Gastrocnemius medialis (tissue), 4 donors: ENCODE measurements around the gene ARHGDIA. TPM values are rescaled to one million over a fixed set of nuclear protein-coding genes. Genes with fewer than 3 reads are reported as not detected.

Source experiments
- ATAC-seq, 2 donors: fragments of 150-250 bp; one replicate each; pipeline ENCODE4 v1.9.1; 2016
- DNase-seq, 2 donors: peaks; one replicate each; pipeline ENCODE4 v3.0.0-alpha.2; 2019
- H3K27ac ChIP-seq, 4 donors: fragments of 200-600 bp; sonication (generic); 1 replicate in 1 of 4; 2 replicates in 3 of 4; pipeline ENCODE4 v1.5.1; 2016 to 2018; ENCODE audit warnings: mild to moderate bottlenecking in 2 of 4, moderate library complexity in 1 of 4
- H3K27me3 ChIP-seq, 3 donors: fragments of 200-600 bp; sonication (generic) in 2 of 3; 1 replicate in 1 of 3; 2 replicates in 2 of 3; pipeline versions ENCODE4 v1.5.1 to v1.6.0; 2016 to 2019; ENCODE audit warnings: mild to moderate bottlenecking in 1 of 3, moderate library complexity in 1 of 3
- H3K36me3 ChIP-seq, 2 donors: fragments of 200-600 bp; sonication (generic) in 1 of 2; one replicate each; pipeline ENCODE4 v1.5.1; 2017 to 2018
- H3K4me1 ChIP-seq, 2 donors: fragments of 200-600 bp; sonication (generic) in 1 of 2; one replicate each; pipeline ENCODE4 v1.5.1; 2016 to 2017; ENCODE audit warnings: mild to moderate bottlenecking in 2 of 2
- H3K4me3 ChIP-seq, 4 donors: fragments of 200-600 bp; sonication (generic) in 3 of 4; 1 replicate in 1 of 4; 2 replicates in 3 of 4; pipeline ENCODE4 v1.5.1; 2016 to 2019; ENCODE audit warnings: mild to moderate bottlenecking in 2 of 4
- H3K9me3 ChIP-seq, 3 donors: fragments of 200-600 bp; sonication (generic) in 2 of 3; 1 replicate in 1 of 3; 2 replicates in 2 of 3; pipeline ENCODE4 v1.5.1; 2016 to 2019
- POLR2A ChIP-seq, 2 donors: fragments of 450-650 bp; IDR thresholded peaks; one replicate each; pipeline ENCODE4 v1.6.1; 2017; ENCODE audit warnings: antibody characterized with exemption in 2 of 2, mild to moderate bottlenecking in 2 of 2, moderate library complexity in 2 of 2
- in situ Hi-C, 4 donors: fragments of 200-750 bp; cut with MboI; loops; one replicate each; pipeline versions ENCODE4 v1.15.0 to v1.8.0; 2017; ENCODE audit warnings: low sequenced_read_pairs in 4 of 4
- intact Hi-C: fragments of 100-400 bp; cut with DNase I; formaldehyde crosslinking; loops from one replicate; pipeline ENCODE4 v1.15.1; 2023; ENCODE audit warnings: low total_unique reads
- total RNA-seq, 4 donors: library from RNA; depleted of rRNA; stranded (reverse); fragments of >200 nt; gene quantifications; one replicate each; pipeline versions ENCODE4 v1.1.0 to v1.2.3, GENCODE V29; 2016
- TF ChIP-seq, protein P1 (sequence below), 5 experiments: fragments of 450-650 bp in 3 of 5; fragments of 200-600 bp in 2 of 5; sonication (generic) in 2 of 5; IDR thresholded peaks in 4 of 5; conservative IDR thresholded peaks in 1 of 5; 1 replicate in 4 of 5; 2 replicates in 1 of 5; pipeline ENCODE4 v1.5.1; 2016 to 2019; ENCODE audit warnings: antibody characterized with exemption in 5 of 5, mild to moderate bottlenecking in 3 of 5, moderate library complexity in 3 of 5

ARHGDIA gene
- total RNA-seq, 4 donors from 2014 or later = 52.1 to 122 (median 64.4) TPM

DNA sequence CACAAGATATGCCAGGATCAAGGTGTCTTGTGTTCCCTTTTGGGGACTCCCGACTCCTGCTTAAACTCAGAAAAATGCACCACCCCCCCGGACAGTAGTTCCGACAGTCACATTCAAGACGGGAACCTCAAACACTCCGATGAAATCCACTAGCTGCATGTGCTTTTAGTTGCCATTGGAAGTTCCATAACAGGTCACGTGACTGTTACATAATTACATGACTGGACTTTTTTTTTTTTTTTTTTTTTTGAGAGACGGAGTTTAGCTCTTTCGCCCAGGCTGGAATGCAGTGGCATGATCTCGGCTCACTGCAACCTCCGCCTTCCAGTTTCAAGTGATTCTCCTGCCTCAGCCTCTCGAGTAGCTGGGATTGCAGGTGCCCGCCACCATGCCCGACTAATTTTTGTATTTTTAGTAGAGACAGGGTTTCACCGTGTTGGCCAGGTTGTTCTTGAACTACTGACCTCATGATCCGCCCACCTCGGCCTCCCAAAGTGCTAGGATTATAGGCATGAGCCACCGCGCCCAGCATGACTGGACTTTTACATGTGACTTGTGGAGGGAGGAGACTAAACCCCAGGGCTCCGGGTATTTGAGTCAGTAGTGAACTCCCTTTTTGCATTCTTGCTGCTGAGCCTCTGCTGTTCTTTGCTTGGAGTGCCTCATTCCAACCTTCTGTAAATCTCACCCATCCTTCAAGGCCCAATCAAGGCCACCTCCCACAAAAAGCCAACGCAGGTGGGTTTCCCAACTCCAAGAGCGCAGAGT lies 45.3 kb upstream of the ARHGDIA start:
- Histone ChIP-seq H3K27me3 (no peaks in the 10 kb centered on the region), H3K36me3 (peaks cover 0 to 39% of the 10 kb centered on the region in 2 donors), H3K4me1 (peaks cover 42 to 48% of the 10 kb centered on the region in 2 donors), H3K27ac (no peak overlapping the region), H3K4me3 (peak overlapping the region in 2 of 4 donors; percentile 63 to 68), H3K9me3 (no peaks in the 10 kb centered on the region)
- in situ Hi-C loops (no loop called here), intact Hi-C loops (no loop called here)
- ATAC-seq (no peak), DNase-seq (no peak)
- TF ChIP-seq POLR2A (IDR thresholded peaks at IDR 0.05) = no peak
- TF ChIP-seq, protein P1, sequence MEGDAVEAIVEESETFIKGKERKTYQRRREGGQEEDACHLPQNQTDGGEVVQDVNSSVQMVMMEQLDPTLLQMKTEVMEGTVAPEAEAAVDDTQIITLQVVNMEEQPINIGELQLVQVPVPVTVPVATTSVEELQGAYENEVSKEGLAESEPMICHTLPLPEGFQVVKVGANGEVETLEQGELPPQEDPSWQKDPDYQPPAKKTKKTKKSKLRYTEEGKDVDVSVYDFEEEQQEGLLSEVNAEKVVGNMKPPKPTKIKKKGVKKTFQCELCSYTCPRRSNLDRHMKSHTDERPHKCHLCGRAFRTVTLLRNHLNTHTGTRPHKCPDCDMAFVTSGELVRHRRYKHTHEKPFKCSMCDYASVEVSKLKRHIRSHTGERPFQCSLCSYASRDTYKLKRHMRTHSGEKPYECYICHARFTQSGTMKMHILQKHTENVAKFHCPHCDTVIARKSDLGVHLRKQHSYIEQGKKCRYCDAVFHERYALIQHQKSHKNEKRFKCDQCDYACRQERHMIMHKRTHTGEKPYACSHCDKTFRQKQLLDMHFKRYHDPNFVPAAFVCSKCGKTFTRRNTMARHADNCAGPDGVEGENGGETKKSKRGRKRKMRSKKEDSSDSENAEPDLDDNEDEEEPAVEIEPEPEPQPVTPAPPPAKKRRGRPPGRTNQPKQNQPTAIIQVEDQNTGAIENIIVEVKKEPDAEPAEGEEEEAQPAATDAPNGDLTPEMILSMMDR (IDR thresholded peaks at IDR 0.05 in 4 of 5, conservative IDR thresholded peaks at IDR 0.05 in 1 of 5) = no peak

DNA sequence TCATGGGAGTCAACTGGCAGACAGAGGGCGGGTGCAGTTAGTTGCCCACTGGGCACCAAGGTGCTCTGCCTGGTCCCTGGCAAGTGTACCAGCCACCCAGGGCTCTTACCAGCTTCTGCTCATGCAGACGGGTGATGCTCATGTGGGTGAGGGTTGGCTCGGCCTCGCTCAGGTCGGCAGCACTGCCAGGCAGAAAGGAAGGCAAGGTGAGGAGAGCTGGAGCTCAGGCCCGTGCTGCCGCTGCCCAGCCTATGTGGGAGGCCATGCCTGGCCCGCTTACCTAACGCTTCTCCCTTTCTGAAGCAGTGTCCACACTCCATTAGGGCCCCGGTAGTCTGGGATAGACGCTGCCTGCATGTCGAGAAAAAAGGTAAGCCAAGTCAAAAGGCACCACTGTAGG lies 44.2 kb upstream of the ARHGDIA start:
- in situ Hi-C loops = no loop called here

DNA sequence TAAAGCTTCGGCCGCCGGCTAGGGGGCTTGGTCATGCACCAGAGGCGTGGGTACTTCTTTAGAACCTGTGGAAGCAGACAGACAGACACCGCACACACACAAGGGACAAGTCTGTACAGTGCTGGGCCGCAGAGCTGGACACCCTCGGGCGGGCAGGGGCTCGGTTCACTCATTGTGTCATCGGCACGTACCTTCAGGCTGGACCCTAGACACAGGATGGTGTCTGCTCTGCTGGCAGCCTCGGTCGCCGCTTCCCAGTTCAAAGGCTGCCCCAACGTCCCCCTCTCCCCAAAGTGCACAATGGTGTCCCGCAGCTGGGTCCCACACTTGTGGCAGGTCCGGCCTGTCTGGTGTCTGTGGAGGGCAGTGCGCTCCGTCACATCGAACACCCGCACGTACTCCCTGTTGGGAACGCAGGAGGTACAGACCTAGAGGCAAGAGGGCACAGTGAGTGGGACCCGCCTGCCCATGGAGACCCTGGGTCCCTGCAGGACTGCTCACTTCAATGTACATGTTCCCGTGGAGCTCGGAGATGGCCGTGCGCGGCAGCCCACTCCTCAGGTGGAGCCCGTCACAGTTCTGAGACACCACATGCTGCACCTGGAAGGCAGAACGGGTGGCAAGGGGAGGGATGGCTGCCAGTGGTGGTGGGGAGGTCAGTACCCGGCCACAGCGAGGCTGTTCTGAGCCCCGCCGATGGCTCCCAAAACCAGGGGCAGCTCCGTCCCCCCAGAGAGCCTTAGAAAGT lies 43.1 kb upstream of the ARHGDIA start:
- no peak for DNase-seq
- no peak for ATAC-seq
- in situ Hi-C loops = no loop called here
- TF ChIP-seq, protein P1 (IDR thresholded peaks at IDR 0.05 in 4 of 5, conservative IDR thresholded peaks at IDR 0.05 in 1 of 5) = no peak
- no peak for TF ChIP-seq POLR2A (IDR thresholded peaks at IDR 0.05)
- Histone ChIP-seq H3K4me1 (peaks cover 31 to 37% of the 10 kb centered on the region in 2 donors), H3K36me3 (peaks cover 0 to 38% of the 10 kb centered on the region in 2 donors), H3K27ac (no peak overlapping the region), H3K4me3 (no peak overlapping the region), H3K27me3 (no peaks in the 10 kb centered on the region), H3K9me3 (no peaks in the 10 kb centered on the region)
- intact Hi-C loops = loop anchor here (5.0 kb wide), 1 partner anchor 82 kb away; the partner anchor contains the start of gene MCRIP1

More for the DNA sequence above, 44.2 kb upstream of the ARHGDIA start:
- no peak for DNase-seq
- Histone ChIP-seq H3K4me1 (peaks cover 34 to 42% of the 10 kb centered on the region in 2 donors), H3K9me3 (no peaks in the 10 kb centered on the region), H3K27me3 (no peaks in the 10 kb centered on the region), H3K36me3 (peaks cover 0 to 39% of the 10 kb centered on the region in 2 donors), H3K4me3 (no peak overlapping the region), H3K27ac (no peak overlapping the region)
- no peak for ATAC-seq
- TF ChIP-seq, protein P1 (IDR thresholded peaks at IDR 0.05 in 4 of 5, conservative IDR thresholded peaks at IDR 0.05 in 1 of 5) = no peak
- no peak for TF ChIP-seq POLR2A (IDR thresholded peaks at IDR 0.05)
- intact Hi-C loops = no loop called here

DNA sequence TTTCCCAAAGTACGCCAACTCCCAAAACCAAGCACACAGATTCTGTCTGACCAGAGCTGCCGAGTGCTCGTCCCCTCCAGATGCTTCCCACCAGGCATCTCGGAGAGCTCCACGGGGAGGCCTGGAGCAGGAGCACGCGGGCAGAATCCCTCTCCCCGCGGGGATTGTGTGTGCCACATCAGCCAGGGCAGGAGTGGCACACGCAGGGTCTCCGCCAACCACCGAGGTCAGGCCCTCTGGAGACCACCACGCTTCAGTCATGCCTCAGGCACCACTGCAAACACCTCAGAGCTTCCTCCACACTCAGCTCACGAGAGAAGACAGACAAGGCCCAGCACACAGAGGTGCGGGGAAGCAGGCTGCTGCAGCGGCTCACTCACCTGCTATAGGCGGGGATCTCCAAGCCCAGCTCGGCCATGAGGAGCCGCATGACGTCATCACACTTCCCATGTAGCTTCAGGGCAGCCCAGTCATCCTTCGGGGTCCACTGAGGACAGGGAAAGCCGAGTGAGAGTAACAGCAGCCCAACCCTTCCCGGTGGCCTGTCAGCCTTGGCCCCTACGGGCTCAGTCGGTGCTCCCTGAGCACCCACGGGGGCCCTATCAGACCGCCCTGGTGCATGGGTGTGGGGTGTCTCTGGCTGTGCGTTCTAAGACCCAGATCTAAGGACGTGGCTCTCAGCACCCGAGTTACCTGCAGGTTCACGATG lies 42.4 kb upstream of the ARHGDIA start:
- peaks cover 0 to 34% of the 10 kb centered on the region in 2 donors for H3K36me3 ChIP-seq
- DNase-seq = no peak
- no peak for ATAC-seq
- peaks cover 25 to 30% of the 10 kb centered on the region in 2 donors for H3K4me1 ChIP-seq
- H3K4me3 ChIP-seq = no peak overlapping the region
- no peak overlapping the region for H3K27ac ChIP-seq
- intact Hi-C loops (loop anchor here (5.0 kb wide), 1 partner anchor 81 kb away; the partner anchor contains the start of gene MCRIP1), in situ Hi-C loops (no loop called here)
- no peak for TF ChIP-seq POLR2A (IDR thresholded peaks at IDR 0.05)
- TF ChIP-seq, protein P1 (IDR thresholded peaks at IDR 0.05 in 4 of 5, conservative IDR thresholded peaks at IDR 0.05 in 1 of 5) = no peak
- H3K27me3 ChIP-seq = no peaks in the 10 kb centered on the region
- no peaks in the 10 kb centered on the region for H3K9me3 ChIP-seq
